GM12878 (cell line): ENCODE results near the gene PACS1. TPM values are rescaled to one million over a fixed set of nuclear protein-coding genes. Genes with fewer than 3 reads are reported as not detected.
A peak's percentile ranks its signal among the peaks of the same experiment; 100 is the strongest.

ENCODE experiments used
- ATAC-seq: fragments of 200-7000 bp; cut with Tn5 transposase; 3 replicates; pipeline ENCODE4 v1.9.1; 2020; ENCODE audit warnings: mild to moderate bottlenecking, moderate library complexity
- BruUV-seq: library from RNA; stranded (reverse); fragments of 400-500 nt; replicated peaks from 2 replicates; lab custom pipeline; 2021; lab: Mats Ljungman, UMichigan
- CTCF ChIA-PET: fragments of 300-600 bp; sonication (Branson Sonifier 250); formaldehyde crosslinking; extraction: SDS; loops from one replicate; lab custom pipeline; 2021; ENCODE audit warnings: inconsistent platforms; lab: Yijun Ruan, JAX
- POLR2A ChIA-PET: fragments of 350-600 bp; formaldehyde crosslinking; extraction: SDS; loops from one replicate; lab custom pipeline; 2021; ENCODE audit warnings: inconsistent platforms; lab: Charles Lee
- RAD21 ChIA-PET: fragments of 300-600 bp; sonication (Branson Sonifier 250); formaldehyde crosslinking; loops from one replicate; lab custom pipeline; 2023; ENCODE audit warnings: antibody characterized with exemption; ENCODE audit not compliant: unreplicated experiment; lab: Charles Lee
- SMC1A ChIA-PET: fragments of 300-600 bp; sonication (Branson Sonifier 250); formaldehyde crosslinking; loops from one replicate; lab custom pipeline; 2023; ENCODE audit not compliant: unreplicated experiment, uncharacterized antibody; lab: Charles Lee
- DNase-seq: peaks from one replicate; pipeline ENCODE4 v3.0.0-alpha.2; 2011; ENCODE audit warnings: low read depth, low spot score
- FAIRE-seq: peaks from 3 replicates; lab custom pipeline; 2011; peaks lifted over from hg19 to GRCh38; lab: Jason Lieb, UNC
- H2AFZ ChIP-seq: 2 replicates; pipeline ENCODE4 v1.6.0; 2011; ENCODE audit warnings: low read depth, low read length, control low read depth; ENCODE audit not compliant: control insufficient read depth
- H3K27ac ChIP-seq: 2 replicates; pipeline ENCODE4 v1.5.1; 2011; ENCODE audit warnings: control low read depth; ENCODE audit not compliant: control insufficient read depth, insufficient read depth
- H3K27me3 ChIP-seq, 2 experiments: replicated peaks in 1 of 2; 2 replicates each; pipeline versions ENCODE4 v1.6.0 to v1.6.1; 2011; ENCODE audit warnings: low read length in 1 of 2; ENCODE audit not compliant: control insufficient read depth in 2 of 2, insufficient read depth in 2 of 2
- H3K36me3 ChIP-seq, 2 experiments: 2 replicates each; pipeline ENCODE4 v1.5.1; 2011; ENCODE audit warnings: low read length in 1 of 2; ENCODE audit not compliant: control insufficient read depth in 2 of 2, insufficient read depth in 2 of 2
- H3K4me1 ChIP-seq: 2 replicates; pipeline ENCODE4 v1.6.1; 2011; ENCODE audit warnings: mild to moderate bottlenecking, low read length, moderate library complexity, mixed read lengths; ENCODE audit not compliant: control insufficient read depth, insufficient read depth
- H3K4me2 ChIP-seq: 2 replicates; pipeline ENCODE4 v1.6.0; 2011; ENCODE audit warnings: control low read depth; ENCODE audit not compliant: control insufficient read depth, insufficient read depth
- H3K4me3 ChIP-seq: fragments of 200-600 bp; sonication (generic); 2 replicates; pipeline ENCODE4 v1.5.1; 2016
- H3K79me2 ChIP-seq: 2 replicates; pipeline ENCODE4 v1.6.0; 2011; ENCODE audit warnings: low read length; ENCODE audit not compliant: control insufficient read depth, insufficient read depth
- H3K9ac ChIP-seq: 2 replicates; pipeline ENCODE4 v1.8.0; 2011; ENCODE audit warnings: low read length, control low read depth, mixed read lengths; ENCODE audit not compliant: control insufficient read depth, insufficient read depth
- H3K9me3 ChIP-seq: replicated peaks from 3 replicates; pipeline ENCODE4 v1.5.1; 2011; ENCODE audit warnings: mild to moderate bottlenecking, low read length; ENCODE audit not compliant: control insufficient read depth, insufficient read depth
- H4K20me1 ChIP-seq: 2 replicates; pipeline ENCODE4 v1.6.0; 2011; ENCODE audit not compliant: control insufficient read depth, insufficient read depth
- ATF3 ChIP-seq: IDR thresholded peaks from 2 replicates; pipeline ENCODE4 v1.6.1; 2011; ENCODE audit warnings: low read depth, mild to moderate bottlenecking, low read length, moderate library complexity, borderline replicate concordance; ENCODE audit errors: extremely low read depth
- CREM ChIP-seq: IDR thresholded peaks from 2 replicates; pipeline ENCODE4 v1.6.1; 2014; ENCODE audit warnings: antibody characterized with exemption, low read depth
- E2F8 ChIP-seq: fragments of 450-650 bp; IDR thresholded peaks from 2 replicates; pipeline ENCODE4 v1.6.1; 2018; ENCODE audit warnings: mild to moderate bottlenecking, low read depth, moderate library complexity; ENCODE audit not compliant: partially characterized antibody
- EZH2 ChIP-seq: IDR thresholded peaks from 2 replicates; pipeline ENCODE4 v1.6.1; 2012; ENCODE audit warnings: low read depth, mild to moderate bottlenecking, control low read depth, inconsistent platforms, low read length, borderline replicate concordance; ENCODE audit not compliant: control insufficient read depth
- GABPA ChIP-seq: IDR thresholded peaks from 2 replicates; pipeline ENCODE4 v1.6.1; 2014; ENCODE audit warnings: antibody characterized with exemption, low read depth, mild to moderate bottlenecking, inconsistent platforms
- IRF4 ChIP-seq: IDR thresholded peaks from 2 replicates; pipeline ENCODE4 v1.6.1; 2011; ENCODE audit warnings: low read depth, low read length
- IRF5 ChIP-seq: fragments of 450-650 bp; IDR thresholded peaks from 2 replicates; pipeline ENCODE4 v1.6.1; 2017; ENCODE audit warnings: borderline replicate concordance
- MAX ChIP-seq: IDR thresholded peaks from 2 replicates; pipeline ENCODE4 v1.6.1; 2012; ENCODE audit warnings: low read depth, low read length, improper control_type of control experiment
- MYC ChIP-seq: IDR thresholded peaks from 2 replicates; pipeline ENCODE4 v1.6.1; 2011; ENCODE audit warnings: mild to moderate bottlenecking, low read length, moderate library complexity, inconsistent platforms; ENCODE audit not compliant: insufficient read depth, insufficient replicate concordance, insufficient read length, severe bottlenecking
- RAD21 ChIP-seq: IDR thresholded peaks from 2 replicates; pipeline ENCODE4 v1.6.1; 2011; ENCODE audit warnings: mild to moderate bottlenecking, low read depth, low read length, moderate library complexity; ENCODE audit not compliant: insufficient read depth
- SUPT20H ChIP-seq: IDR thresholded peaks from 2 replicates; pipeline ENCODE4 v1.6.1; 2011; ENCODE audit warnings: low read depth, mild to moderate bottlenecking, low read length, moderate library complexity, borderline replicate concordance; ENCODE audit not compliant: control insufficient read depth
- TCF3 ChIP-seq: IDR thresholded peaks from 2 replicates; pipeline ENCODE4 v1.6.1; 2012; ENCODE audit warnings: low read depth, mild to moderate bottlenecking, low read length, borderline replicate concordance; ENCODE audit not compliant: insufficient read depth
- WGBS: methylation state at CpG from one replicate; pipeline ENCODE4 v1.1.6; 2016; ENCODE audit warnings: low lambda C conversion rate; ENCODE audit not compliant: insufficient replicate concordance, insufficient coverage; ENCODE audit errors: missing lambda C conversion rate; 5-methylcytosine and 5-hydroxymethylcytosine counted together
- in situ Hi-C: fragments of 300-500 bp; cut with MboI; formaldehyde crosslinking; loops from 9 replicates; pipeline ENCODE4 v1.14.3; 2018; ENCODE audit warnings: mixed read lengths
- intact Hi-C: fragments of 100-400 bp; cut with micrococcal nuclease; formaldehyde crosslinking; loops from one replicate; pipeline ENCODE4 v1.14.2; 2022; ENCODE audit not compliant: unreplicated experiment
- polyA plus RNA-seq, 11 experiments: library from polyadenylated mRNA; depleted of rRNA in 4 of 11; unstranded in 6 of 11; stranded (reverse) in 5 of 11; fragments of >200 nt; fragmentation: Nextera tagmentation in 4 of 11; fragmentation: Illumina TruSeq in 1 of 11; extraction: Ambion mirVana in 4 of 11; extraction: Trizol in 1 of 11; gene quantifications; 1 replicate in 1 of 11; 2 replicates in 10 of 11; pipeline versions ENCODE4 v1.2.1 to v1.2.3, GENCODE V29; 2011 to 2016; ENCODE audit warnings: inconsistent platforms in 2 of 11, missing spikeins in 2 of 11, low read depth in 1 of 11
- total RNA-seq, 4 experiments: library from RNA; depleted of rRNA in 3 of 4; stranded (reverse); fragments of >200 nt in 3 of 4; fragmentation: Illumina TruSeq in 1 of 4; extraction: Trizol in 1 of 4; gene quantifications; 2 replicates each; pipeline versions ENCODE4 v1.2.1 to v1.2.3, GENCODE V29; 2013 to 2021

The PACS1 gene
- total and polyA plus RNA-seq, 10 of the 15 experiments (the other 5 are each of a cell fraction or from before 2014, with no cell fraction given) = 1.1 to 74.3 (median 17.9) TPM

- TF ChIP-seq IRF4 (no peak), E2F8 (no peak), TCF3 (no peak), MAX (no peak), SUPT20H (no peak)
- TF ChIP-seq, all 136 proteins: peak for 0
Measured at GRCh38 chr11:66286699-66287098, 216.6 kb downstream of the PACS1 start (continued).

- FAIRE-seq (no peak), ATAC-seq (no peak), DNase-seq (no peak)
- Histone ChIP-seq H3K9ac (peak overlapping the region; percentile 95), H3K36me3 (no peaks in the 10 kb centered on the region; a peak in 1 of 4 replicates), H3K9me3 (no peaks in the 10 kb centered on the region), H3K79me2 (peaks cover 12% of the 10 kb centered on the region), H4K20me1 (no peaks in the 10 kb centered on the region; the same call in 1 of the 2 replicates), H3K27me3 (peaks cover 2% of the 10 kb centered on the region in 2 experiments; a peak in 2 of 4 replicates), H2AFZ (no peak overlapping the region), H3K27ac (no peak overlapping the region), H3K4me3 (peak overlapping the region; percentile 83; the same call in 1 of the 2 replicates), H3K4me1 (peaks cover 22% of the 10 kb centered on the region), H3K4me2 (peak overlapping the region; percentile 96)
- ChIA-PET SMC1A (interaction anchor here (0.7 to 2.1 kb wide), 3 partner anchors 25 to 67 kb away, joined by 3 to 6 read pairs (median 3); no protein-coding TSS in a partner anchor), RAD21 (interaction anchor here (0.5 kb wide), 1 partner anchor 63 kb away, joined by 6 read pairs; no protein-coding TSS in a partner anchor), CTCF (interaction anchor here (0.6 to 2.7 kb wide), 9 partner anchors 7 to 957 kb away, joined by 3 to 16 read pairs (median 5); no protein-coding TSS in a partner anchor), POLR2A (interaction anchor here (1.2 to 2.4 kb wide), 3 partner anchors 19 to 236 kb away, joined by 3 to 26 read pairs (median 8); partner anchors contain the start of genes BRMS1, RAB1B and SF3B2)
- 74% methylated on average over 10 of the region's 10 CpGs for WGBS
- BruUV-seq = no TSS peak
- intact Hi-C loops (no loop called here), in situ Hi-C loops (no loop called here)
- TF ChIP-seq RAD21 = no peak
- TF ChIP-seq ATF3 = no peak
- TF ChIP-seq MYC = no peak
- no peak for TF ChIP-seq CREM
- no peak for TF ChIP-seq EZH2
- no peak for TF ChIP-seq GABPA
- TF ChIP-seq IRF5 = no peak
Measured at GRCh38 chr11:66287211-66287888, 217.3 kb downstream of the PACS1 start.
